IPS-11a (cell line): ENCODE results near the gene HGFAC.
"Not testable (repeated sequence)": the region's sequence is repeated elsewhere in the genome, so short reads cannot be mapped to it uniquely, and the experiment has no call there.

ENCODE experiments used
- H3K4me3 ChIP-seq: one replicate; pipeline ENCODE4 v1.5.1; 2013; ENCODE audit warnings: low read depth, low read length, control low read depth

HGFAC gene

GRCh38 chr4:3440011-3440410 lies 1.8 kb upstream of the HGFAC start:
- H3K4me3 ChIP-seq = no peak overlapping the region

DNA sequence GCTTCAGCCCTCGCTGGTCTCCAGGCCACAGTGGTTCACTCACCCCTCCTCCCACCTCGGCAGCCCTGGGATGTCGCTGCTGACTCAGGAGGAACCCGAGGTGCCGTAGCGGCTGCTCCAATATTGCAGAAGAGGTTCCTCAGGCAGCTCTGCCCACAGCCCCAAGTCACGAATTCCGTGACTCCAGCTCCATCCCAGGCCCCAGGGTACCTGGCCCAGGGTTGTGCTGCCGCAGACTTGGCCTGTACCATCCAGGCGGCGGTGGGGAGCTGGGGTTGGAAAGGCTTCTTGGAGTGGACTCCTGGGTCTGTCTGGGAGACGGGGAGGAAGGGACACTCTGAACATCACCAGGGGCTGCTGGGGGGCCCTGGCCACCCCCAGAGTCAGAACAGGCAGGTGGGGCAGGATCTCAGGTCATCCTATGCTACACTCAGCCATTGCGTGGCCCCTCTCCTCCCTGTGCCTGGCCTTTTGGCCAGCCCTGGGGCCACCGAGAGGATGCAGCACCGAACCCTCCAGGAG lies 728 bp upstream of the HGFAC start:
- no peak overlapping the region for H3K4me3 ChIP-seq

DNA sequence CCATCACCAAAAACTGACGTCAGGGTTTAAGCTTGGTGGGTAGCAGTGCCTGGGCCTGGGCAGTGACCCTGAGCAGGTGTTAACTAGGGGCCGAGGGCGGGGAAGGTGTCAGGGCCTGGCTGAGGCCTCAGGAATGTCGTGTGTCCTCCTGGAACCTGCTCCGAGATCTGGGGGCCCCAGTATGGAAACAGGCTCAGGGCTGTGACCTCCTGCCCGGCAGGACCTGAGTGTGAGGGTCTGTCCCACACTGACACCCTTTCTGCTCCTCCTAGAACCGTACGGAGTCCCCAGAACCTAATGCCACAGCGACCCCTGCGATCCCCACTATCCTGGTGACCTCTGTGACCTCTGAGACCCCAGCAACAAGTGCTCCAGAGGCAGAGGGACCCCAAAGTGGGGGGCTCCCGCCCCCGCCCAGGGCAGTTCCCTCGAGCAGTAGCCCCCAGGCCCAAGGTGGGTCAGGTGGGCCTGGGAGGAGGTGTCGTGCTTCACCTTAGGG lies 741 bp downstream of the HGFAC start:
- H3K4me3 ChIP-seq = no peak overlapping the region

DNA sequence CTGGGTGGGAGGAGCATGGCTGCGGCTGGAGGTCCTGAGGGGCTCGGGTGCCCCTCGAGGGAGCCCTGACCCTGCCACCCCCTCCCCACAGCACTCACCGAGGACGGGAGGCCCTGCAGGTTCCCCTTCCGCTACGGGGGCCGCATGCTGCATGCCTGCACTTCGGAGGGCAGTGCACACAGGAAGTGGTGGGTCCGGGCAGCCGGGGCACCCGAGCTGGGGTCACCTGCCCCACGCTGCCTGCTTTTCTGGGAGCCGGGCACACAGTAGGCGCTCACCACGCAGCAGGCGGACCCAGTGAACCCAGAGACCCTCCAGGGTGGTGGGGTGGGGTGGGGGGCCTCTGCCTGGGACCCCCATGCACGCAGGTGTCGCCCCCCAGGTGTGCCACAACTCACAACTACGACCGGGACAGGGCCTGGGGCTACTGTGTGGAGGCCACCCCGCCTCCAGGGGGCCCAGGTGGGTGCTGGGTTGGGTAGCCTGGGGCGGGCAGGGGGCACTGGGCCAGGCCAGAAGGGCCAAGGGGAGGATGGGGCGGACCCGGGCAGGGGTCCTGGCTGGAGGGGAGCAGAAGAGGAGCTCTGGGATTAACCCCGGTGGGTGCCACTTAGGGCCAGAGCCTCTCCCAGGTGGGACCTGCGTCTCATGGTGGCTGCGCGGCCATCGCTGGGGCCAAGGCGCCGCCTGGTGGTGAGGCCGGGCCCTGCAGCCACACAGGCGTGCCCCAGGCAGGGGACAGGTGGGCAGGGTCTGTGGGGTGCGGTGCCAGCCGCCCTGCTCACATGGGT lies 1.4 kb downstream of the HGFAC start:
- no peak overlapping the region for H3K4me3 ChIP-seq

DNA sequence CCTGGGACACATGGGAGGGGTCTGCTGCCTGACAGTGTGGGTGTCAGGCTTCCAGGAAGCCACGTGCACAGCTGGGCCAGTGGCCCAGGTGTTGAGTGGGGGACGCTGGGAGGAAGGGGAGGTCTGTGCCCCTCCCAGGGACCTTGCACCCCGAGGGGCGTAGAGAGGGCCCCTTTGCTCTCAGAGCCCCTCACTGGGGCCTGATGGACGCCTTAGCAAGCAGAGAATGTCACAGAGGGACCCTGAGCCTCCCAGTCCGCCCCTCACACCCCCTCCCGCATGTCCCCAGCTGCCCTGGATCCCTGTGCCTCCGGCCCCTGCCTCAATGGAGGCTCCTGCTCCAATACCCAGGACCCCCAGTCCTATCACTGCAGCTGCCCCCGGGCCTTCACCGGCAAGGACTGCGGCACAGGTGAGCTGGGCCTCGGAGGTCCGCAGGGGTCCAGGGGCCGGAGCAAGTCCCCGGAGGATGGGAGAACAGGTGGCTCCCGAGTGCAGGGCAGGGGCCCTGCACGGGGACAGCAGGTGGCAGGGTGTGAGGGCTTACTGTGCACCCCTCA lies 2.1 kb downstream of the HGFAC start:
- H3K4me3 ChIP-seq = no peak overlapping the region

- no peak overlapping the region for H3K4me3 ChIP-seq
These were observed 2.8 kb downstream of the HGFAC start for GRCh38 chr4:3444351-3445110.

DNA sequence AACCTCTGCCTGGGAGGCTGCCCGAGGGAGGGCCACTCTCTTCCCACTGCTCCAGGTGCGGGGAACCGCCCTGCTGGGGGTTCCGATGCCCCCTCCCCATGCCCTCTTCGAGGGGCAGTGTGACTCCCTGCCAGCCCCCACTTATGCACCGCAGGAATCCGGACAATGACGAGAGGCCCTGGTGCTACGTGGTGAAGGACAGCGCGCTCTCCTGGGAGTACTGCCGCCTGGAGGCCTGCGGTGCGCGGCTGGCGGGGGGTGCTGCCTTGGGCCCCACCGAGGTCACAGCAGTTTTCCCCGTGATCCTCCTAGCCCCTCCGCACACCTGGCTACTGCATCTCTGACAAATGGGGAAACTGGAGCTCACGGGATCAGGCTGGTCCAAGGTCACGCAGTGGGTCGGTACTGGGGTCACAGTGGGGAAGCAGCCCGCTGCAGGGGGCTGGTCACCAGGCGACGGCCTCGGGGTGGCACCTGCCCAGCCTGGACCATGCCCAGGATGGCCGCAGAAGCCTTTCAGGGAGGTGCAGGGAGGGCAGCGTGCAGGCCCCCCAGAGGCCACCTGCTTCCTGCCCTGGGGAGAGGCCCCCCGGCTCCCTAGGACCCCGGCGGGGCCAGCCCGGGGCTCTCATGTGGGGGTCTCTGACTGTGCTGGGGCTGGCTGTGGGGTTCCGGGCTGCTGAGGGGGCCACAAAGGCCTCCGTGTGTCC lies 3.5 kb downstream of the HGFAC start:
- H3K4me3 ChIP-seq = no peak overlapping the region

- no peak overlapping the region for H3K4me3 ChIP-seq
These were observed 4.2 kb downstream of the HGFAC start for GRCh38 chr4:3445829-3446545.

- no peak overlapping the region for H3K4me3 ChIP-seq
These were observed 5.0 kb downstream of the HGFAC start for GRCh38 chr4:3446631-3447320.

DNA sequence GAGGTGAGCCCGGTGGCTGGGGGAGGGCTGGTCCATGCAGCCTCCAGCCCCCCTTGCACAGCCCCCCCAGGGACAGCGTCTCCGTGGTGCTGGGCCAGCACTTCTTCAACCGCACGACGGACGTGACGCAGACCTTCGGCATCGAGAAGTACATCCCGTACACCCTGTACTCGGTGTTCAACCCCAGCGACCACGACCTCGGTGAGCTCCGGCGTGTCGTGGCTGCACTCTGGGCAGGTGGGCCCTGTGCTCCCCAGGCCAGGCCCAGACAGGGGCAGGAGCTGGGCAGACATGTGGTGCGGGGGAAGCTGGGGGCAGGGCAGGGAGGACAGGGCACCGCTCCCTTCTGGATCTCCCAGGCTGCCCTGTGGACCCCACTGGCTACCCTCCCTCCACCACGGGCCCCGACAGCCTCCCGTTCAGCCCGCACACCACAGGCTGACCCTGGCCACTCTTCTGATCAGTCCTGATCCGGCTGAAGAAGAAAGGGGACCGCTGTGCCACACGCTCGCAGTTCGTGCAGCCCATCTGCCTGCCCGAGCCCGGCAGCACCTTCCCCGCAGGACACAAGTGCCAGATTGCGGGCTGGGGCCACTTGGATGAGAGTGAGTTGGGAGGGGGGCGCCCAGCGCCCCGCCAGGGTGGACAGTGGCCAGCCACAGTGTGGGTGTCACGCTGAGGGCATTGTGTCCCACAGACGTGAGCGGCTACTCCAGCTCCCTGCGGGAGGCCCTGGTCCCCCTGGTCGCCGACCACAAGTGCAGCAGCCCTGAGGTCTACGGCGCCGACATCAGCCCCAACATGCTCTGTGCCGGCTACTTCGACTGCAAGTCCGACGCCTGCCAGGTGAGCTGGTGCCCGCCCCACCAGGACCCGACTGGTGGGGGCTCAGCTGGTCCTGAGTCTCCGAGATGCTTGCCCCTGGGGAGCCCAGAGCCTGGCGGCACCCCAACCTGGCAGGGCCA lies 5.9 kb downstream of the HGFAC start:
- H3K4me3 ChIP-seq = no peak overlapping the region

GRCh38 chr4:3449047-3449573 lies 7.3 kb downstream of the HGFAC start:
- no peak overlapping the region for H3K4me3 ChIP-seq

GRCh38 chr4:3449574-3450534 lies 8.1 kb downstream of the HGFAC start:
- no peak overlapping the region for H3K4me3 ChIP-seq

- H3K4me3 ChIP-seq = no peak overlapping the region
These were observed 8.9 kb downstream of the HGFAC start for GRCh38 chr4:3450643-3451042.

DNA sequence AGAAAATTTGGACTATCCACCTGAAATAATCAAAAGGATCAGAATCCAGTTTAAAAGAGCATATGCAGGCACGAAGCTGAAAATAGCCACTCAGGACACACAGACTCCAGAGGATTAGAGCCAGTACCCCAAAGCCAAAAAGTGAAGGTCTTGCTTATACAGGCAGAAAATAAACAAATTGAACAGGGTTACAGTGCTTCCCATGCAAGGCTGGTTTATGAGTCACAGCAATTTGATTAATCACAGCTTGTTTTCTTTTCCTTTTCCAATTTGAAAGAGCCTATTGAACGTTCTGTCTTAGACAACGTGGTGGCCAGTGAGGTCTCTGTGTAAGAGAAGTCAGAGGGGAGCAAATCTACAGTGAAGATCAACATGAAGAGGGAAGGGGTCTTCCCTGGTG lies 10.2 kb downstream of the HGFAC start:
- no peak overlapping the region for H3K4me3 ChIP-seq

DNA sequence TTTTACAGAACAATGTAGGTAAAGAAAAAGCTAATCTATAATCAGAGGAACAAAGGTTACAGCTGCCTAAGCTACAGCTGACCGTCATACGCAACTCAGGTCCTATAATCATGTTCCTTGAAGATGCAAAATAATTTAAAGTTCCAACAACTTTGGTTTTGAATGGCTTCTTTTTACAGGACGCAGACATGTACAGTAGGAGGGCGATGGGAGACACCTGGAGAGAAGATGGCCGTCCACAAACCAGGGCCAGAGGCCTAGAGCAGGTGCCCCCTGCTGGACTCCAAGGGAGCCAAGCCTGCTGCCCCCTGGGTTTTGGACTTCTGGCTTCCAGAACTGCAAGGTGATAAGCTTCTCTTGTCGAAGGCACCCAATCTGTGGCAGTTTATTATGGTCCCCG lies 10.6 kb downstream of the HGFAC start:
- no peak overlapping the region for H3K4me3 ChIP-seq

DNA sequence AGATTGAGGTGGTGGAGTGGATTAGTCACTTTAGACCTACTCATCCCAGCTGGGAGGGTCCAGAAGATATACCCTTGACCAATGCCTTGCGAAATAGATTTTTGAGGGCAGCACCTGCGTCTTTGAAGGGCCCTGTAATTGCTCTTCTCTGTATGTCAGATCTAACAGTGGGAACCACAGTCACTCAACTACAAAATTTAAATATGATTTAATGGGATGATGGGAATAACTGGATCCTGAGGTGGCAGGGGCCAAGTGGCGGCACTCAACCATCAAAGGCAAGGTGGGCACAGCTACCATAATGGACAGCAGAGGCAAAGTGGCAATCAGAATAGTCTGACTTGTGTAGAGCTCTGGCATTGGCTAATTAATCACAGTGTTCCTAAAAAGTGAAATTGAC lies 13.8 kb downstream of the HGFAC start:
- H3K4me3 ChIP-seq = not testable (repeated sequence)

- H3K4me3 ChIP-seq = no peak overlapping the region
These were observed 16.6 kb downstream of the HGFAC start for GRCh38 chr4:3458371-3458770.
